GM21528 (cell line): Measurements from ENCODE around the gene MSH2.
A peak's percentile ranks its signal among the peaks of the same experiment; 100 is the strongest.
"Not testable (repeated sequence)": the region's sequence is repeated elsewhere in the genome, so short reads cannot be mapped to it uniquely, and the experiment has no call there.

Experiments used
- ATAC-seq: cut with Tn5 transposase; IDR thresholded peaks from one replicate; pipeline ENCODE4 v1.9.1; 2021; ENCODE audit warnings: mild to moderate bottlenecking, moderate library complexity; ENCODE audit not compliant: unreplicated experiment, low FRiP score

The MSH2 gene

GRCh38 chr2:47402805-47403608 lies at the start of gene MSH2:
Gene MSH2 (plus strand): TSS chr2:47403156. CDS start chr2:47403192, 36 bp downstream.
- peak; percentile 92 for ATAC-seq

- ATAC-seq = no peak
Measured at GRCh38 chr2:47354013-47354847, 48.7 kb upstream of the MSH2 start.

- ATAC-seq = no peak
Measured at GRCh38 chr2:47354848-47355204, 48.1 kb upstream of the MSH2 start.

GRCh38 chr2:47357483-47357882 lies 45.5 kb upstream of the MSH2 start:
- no peak for ATAC-seq

GRCh38 chr2:47359375-47359868 lies 43.5 kb upstream of the MSH2 start:
- no peak for ATAC-seq

GRCh38 chr2:47360283-47360682 lies 42.7 kb upstream of the MSH2 start:
- ATAC-seq = no peak

GRCh38 chr2:47360927-47361326 lies 42.0 kb upstream of the MSH2 start:
- no peak for ATAC-seq

GRCh38 chr2:47361505-47362229 lies 41.3 kb upstream of the MSH2 start:
- ATAC-seq = not testable (repeated sequence)

- ATAC-seq = no peak
Measured at GRCh38 chr2:47373747-47374146, 29.2 kb upstream of the MSH2 start.

GRCh38 chr2:47375307-47375706 lies 27.6 kb upstream of the MSH2 start:
- ATAC-seq = no peak

- ATAC-seq = no peak
Measured at GRCh38 chr2:47379384-47379783, 23.6 kb upstream of the MSH2 start.

- ATAC-seq = no peak
Measured at GRCh38 chr2:47381408-47381807, 21.5 kb upstream of the MSH2 start.

GRCh38 chr2:47386551-47386950 lies 16.4 kb upstream of the MSH2 start:
- ATAC-seq = no peak

- no peak for ATAC-seq
Measured at GRCh38 chr2:47388888-47389287, 14.1 kb upstream of the MSH2 start.

GRCh38 chr2:47389692-47390091 lies 13.3 kb upstream of the MSH2 start:
- ATAC-seq = no peak

GRCh38 chr2:47401789-47402554 lies 984 bp upstream of the MSH2 start:
- ATAC-seq = no peak

- no peak for ATAC-seq
Measured at GRCh38 chr2:47402555-47402804, 476 bp upstream of the MSH2 start.

- ATAC-seq = no peak
Measured at GRCh38 chr2:47403609-47404193, 745 bp downstream of the MSH2 start.

- no peak for ATAC-seq
Measured at GRCh38 chr2:47404356-47404755, 1.4 kb downstream of the MSH2 start.

- ATAC-seq = no peak
Measured at GRCh38 chr2:47405757-47406156, 2.8 kb downstream of the MSH2 start.
